A549 (cell line): ENCODE measurements around the gene SKP1. TPM values are rescaled to one million over a fixed set of nuclear protein-coding genes. Genes with fewer than 3 reads are reported as not detected.
A peak's percentile ranks its signal among the peaks of the same experiment; 100 is the strongest.

ENCODE experiments used
- ATAC-seq, 2 experiments: fragments of 200-7000 bp in 1 of 2; fragments of >200 bp in 1 of 2; cut with Nextera tagmentation in 1 of 2; cut with Tn5 transposase in 1 of 2; 3 replicates each; pipeline versions ENCODE4 v1.8.0 to v1.9.1; 2018 to 2020; ENCODE audit warnings: mild to moderate bottlenecking in 1 of 2, moderate library complexity in 1 of 2
- CTCF ChIA-PET: fragments of 300-600 bp; sonication (Branson Sonifier 250); formaldehyde crosslinking; extraction: SDS; loops from one replicate; lab custom pipeline; 2021; ENCODE audit warnings: antibody characterized with exemption, inconsistent platforms; lab: Yijun Ruan, JAX
- POLR2A ChIA-PET: fragments of 350-600 bp; formaldehyde crosslinking; extraction: SDS; loops from one replicate; lab custom pipeline; 2021; ENCODE audit warnings: antibody characterized with exemption, inconsistent platforms; lab: Yijun Ruan, JAX
- DNase-seq, 2 experiments: peaks; one replicate each; pipeline versions ENCODE4 v3.0.0 to v3.0.0-alpha.2; 2011 to 2016; ENCODE audit warnings: low read depth in 1 of 2, low spot score in 1 of 2
- FAIRE-seq: peaks from 2 replicates; lab custom pipeline; 2011; peaks lifted over from hg19 to GRCh38; lab: Jason Lieb, UNC
- H3K27ac ChIP-seq, 2 experiments: fragments of >200 bp; sonication (Bioruptor Twin); formaldehyde crosslinking; 3 replicates each; pipeline ENCODE4 v1.5.1; 2016 to 2017
- H3K4me1 ChIP-seq: fragments of >200 bp; sonication (Bioruptor Twin); formaldehyde crosslinking; 3 replicates; pipeline ENCODE4 v1.6.1; 2016
- H3K4me2 ChIP-seq: fragments of >200 bp; sonication (Bioruptor Twin); formaldehyde crosslinking; 3 replicates; pipeline ENCODE4 v1.6.1; 2016
- H3K4me3 ChIP-seq: fragments of >200 bp; sonication (Bioruptor Twin); formaldehyde crosslinking; 3 replicates; pipeline ENCODE4 v1.5.1; 2016
- H3K9me3 ChIP-seq: fragments of >200 bp; sonication (Bioruptor Twin); formaldehyde crosslinking; 3 replicates; pipeline ENCODE4 v1.6.1; 2016
- CBX2 ChIP-seq: fragments of 200-600 bp; sonication (generic); IDR thresholded peaks from 2 replicates; pipeline ENCODE4 v1.6.1; 2016; ENCODE audit warnings: low read depth, mild to moderate bottlenecking, borderline replicate concordance
- CEBPB ChIP-seq, 2 experiments: fragments of >200 bp in 1 of 2; sonication (Bioruptor Twin) in 1 of 2; formaldehyde crosslinking in 1 of 2; IDR thresholded peaks; 2 replicates each; pipeline ENCODE4 v1.6.1; 2012 to 2016
- CHD2 ChIP-seq: fragments of 150-350 bp; IDR thresholded peaks from 2 replicates; pipeline ENCODE4 v1.6.1; 2014; ENCODE audit warnings: low read length; ENCODE audit not compliant: partially characterized antibody
- CTCF ChIP-seq: fragments of >200 bp; sonication (Bioruptor Twin); formaldehyde crosslinking; IDR thresholded peaks from 3 replicates; pipeline ENCODE4 v1.5.1; 2016
- EHMT2 ChIP-seq: fragments of 200-600 bp; sonication (generic); IDR thresholded peaks from 2 replicates; pipeline ENCODE4 v1.6.1; 2016; ENCODE audit warnings: antibody characterized with exemption, low read depth, mild to moderate bottlenecking, moderate library complexity
- ELK1 ChIP-seq: fragments of 150-350 bp; IDR thresholded peaks from 2 replicates; pipeline ENCODE4 v1.6.1; 2014; ENCODE audit warnings: low read depth, mild to moderate bottlenecking, low read length
- EP300 ChIP-seq, 2 experiments: fragments of >200 bp; sonication (Bioruptor Twin); formaldehyde crosslinking; IDR thresholded peaks; 2 replicates in 1 of 2; 3 replicates in 1 of 2; pipeline ENCODE4 v1.6.1; 2016 to 2017
- FOSB ChIP-seq: fragments of 250-450 bp; sonication (Bioruptor Pico); IDR thresholded peaks from 2 replicates; pipeline ENCODE4 v1.5.0; 2020; ENCODE audit warnings: mild to moderate bottlenecking, moderate library complexity
- MAFK ChIP-seq: fragments of 450-650 bp; IDR thresholded peaks from 2 replicates; pipeline ENCODE4 v1.6.1; 2014; ENCODE audit not compliant: partially characterized antibody
- MAX ChIP-seq: IDR thresholded peaks from 2 replicates; pipeline ENCODE4 v1.6.1; 2012
- NFE2L2 ChIP-seq: fragments of 150-350 bp; conservative IDR thresholded peaks from 2 replicates; pipeline ENCODE4 v1.6.1; 2014; ENCODE audit warnings: low read length
- NPAS2 ChIP-seq: fragments of 250-450 bp; sonication (Bioruptor Pico); IDR thresholded peaks from 2 replicates; pipeline ENCODE4 v1.8.0; 2022; ENCODE audit warnings: mild to moderate bottlenecking, moderate library complexity, borderline replicate concordance
- POLR2A ChIP-seq: IDR thresholded peaks from 2 replicates; pipeline ENCODE4 v1.6.1; 2012; ENCODE audit warnings: mild to moderate bottlenecking, low read length
- RCOR1 ChIP-seq: fragments of 150-350 bp; IDR thresholded peaks from 2 replicates; pipeline ENCODE4 v1.6.1; 2014; ENCODE audit warnings: antibody characterized with exemption, low read length, low read depth
- REST ChIP-seq: fragments of 200-600 bp; sonication (generic); IDR thresholded peaks from 2 replicates; pipeline ENCODE4 v1.6.1; 2016; ENCODE audit warnings: antibody characterized with exemption, mild to moderate bottlenecking, moderate library complexity
- SREBF2 ChIP-seq: fragments of 450-650 bp; IDR thresholded peaks from 2 replicates; pipeline ENCODE4 v1.6.1; 2014; ENCODE audit warnings: mild to moderate bottlenecking, moderate library complexity
- TFCP2L1 ChIP-seq: fragments of 250-450 bp; sonication (Bioruptor Pico); IDR thresholded peaks from 2 replicates; pipeline ENCODE4 v1.5.0; 2021; ENCODE audit warnings: mild to moderate bottlenecking
- USF2 ChIP-seq: fragments of 450-650 bp; IDR thresholded peaks from 2 replicates; pipeline ENCODE4 v1.6.1; 2014; ENCODE audit warnings: antibody characterized with exemption
- WGBS: methylation state at CpG from one replicate; pipeline ENCODE4 v1.1.6; 2017; ENCODE audit errors: missing lambda C conversion rate; 5-methylcytosine and 5-hydroxymethylcytosine counted together
- polyA plus RNA-seq, 4 experiments: library from polyadenylated mRNA; depleted of rRNA in 3 of 4; stranded (reverse); fragments of >200 nt; fragmentation: RNase III in 1 of 4; extraction: RNeasy Plus Mini Kit Qiagen cat#74134 plus additional on column Dnase treatment in 1 of 4; gene quantifications; 2 replicates in 3 of 4; 3 replicates in 1 of 4; pipeline ENCODE4 v1.2.3, GENCODE V29; 2011 to 2017

The SKP1 gene
- polyA plus RNA-seq, 2 of the 4 experiments (the other 2 are of a cell fraction), result 776 to 870 TPM

GRCh38 chr5:134175921-134176510 is 734 bp downstream of the SKP1 start:
- POLR2A ChIA-PET, result interaction anchor here (0.7 to 2.8 kb wide), 26 partner anchors 8 to 729 kb away, joined by 3 to 46 read pairs (median 6); partner anchors contain the start of genes C5orf24, PCBD2 and PPP2CA
- Histone ChIP-seq H3K27ac (peak overlapping the region; percentile 94 to 98), H3K4me3 (peak overlapping the region; percentile 89), H3K4me2 (peak overlapping the region; percentile 94), H3K4me1 (peaks cover 19% of the 10 kb centered on the region; the same call in 2 of the 3 replicates), H3K9me3 (no peaks in the 10 kb centered on the region)
- FAIRE-seq, result no peak
- CTCF ChIA-PET, result interaction anchor here (0.6 to 3.7 kb wide), 6 partner anchors 36 to 136 kb away, joined by 3 to 22 read pairs (median 4); no protein-coding TSS in a partner anchor
- 1% methylated on average over 23 of the region's 31 CpGs for WGBS
- peak in 1 of 2 experiments; percentile 22 for DNase-seq
- ATAC-seq, result peak; percentile 20 to 55; a peak in 5 of 6 replicates
- TF ChIP-seq EP300 (IDR thresholded peaks at IDR 0.05), result no peak
- TF ChIP-seq RCOR1, result no peak
- TF ChIP-seq FOSB (CRISPR knock-in tag), result no peak
- TF ChIP-seq POLR2A, result no peak
- no peak for TF ChIP-seq CHD2
- TF ChIP-seq USF2, result no peak

GRCh38 chr5:134174841-134175839 is 1.6 kb downstream of the SKP1 start:
- FAIRE-seq, result no peak
- 6% methylated on average over 10 of the region's 10 CpGs for WGBS
- H3K4me2 ChIP-seq, result peak overlapping the region; percentile 94

GRCh38 chr5:134171972-134172371 is 4.8 kb downstream of the SKP1 start:
- ChIA-PET CTCF (interaction anchor here (0.6 to 2.1 kb wide), 3 partner anchors 25 to 120 kb away, joined by 4 to 7 read pairs (median 5); no protein-coding TSS in a partner anchor), POLR2A (no interaction called here)
- FAIRE-seq (no peak), DNase-seq (no peak), ATAC-seq (no peak)
- no peak overlapping the region for H3K4me2 ChIP-seq
- no peaks in the 10 kb centered on the region for H3K9me3 ChIP-seq
- no peak overlapping the region for H3K4me3 ChIP-seq
- WGBS, result 89% methylated on average over 4 of the region's 4 CpGs
- TF ChIP-seq CTCF (no peak), CEBPB (IDR thresholded peaks at IDR 0.05) (no peak), CHD2 (no peak), EHMT2 (no peak), NPAS2 (no peak), REST (no peak), CBX2 (no peak), NFE2L2 (no peak), SREBF2 (no peak)
- peaks cover 11% of the 10 kb centered on the region; the same call in 2 of the 3 replicates for H3K4me1 ChIP-seq
- no peak overlapping the region for H3K27ac ChIP-seq

More at GRCh38 chr5:134174841-134175839, 1.6 kb downstream of the SKP1 start:
- Histone ChIP-seq H3K4me3 (peak overlapping the region; percentile 89), H3K9me3 (no peaks in the 10 kb centered on the region)
- no peak for TF ChIP-seq MAX
- no peak for TF ChIP-seq TFCP2L1 (CRISPR knock-in tag)
- TF ChIP-seq MAFK, result peak; percentile 64
- no peak for TF ChIP-seq ELK1
- TF ChIP-seq, all 56 proteins: peak for 1
- Histone ChIP-seq H3K27ac (peak overlapping the region; percentile 94 to 98), H3K4me1 (peaks cover 19% of the 10 kb centered on the region; the same call in 2 of the 3 replicates)
- ATAC-seq (no peak), DNase-seq (peak in 1 of 2 experiments; percentile 23)
- ChIA-PET CTCF (interaction anchor here (1.2 to 3.7 kb wide), 5 partner anchors 8 to 135 kb away, joined by 3 to 22 read pairs (median 5); no protein-coding TSS in a partner anchor), POLR2A (interaction anchor here (0.9 to 2.8 kb wide), 5 partner anchors 12 to 114 kb away, joined by 3 to 46 read pairs (median 14); partner anchors contain the start of gene PPP2CA)
